Esophagus squamous epithelium (tissue), 5 donors: ENCODE results near the gene FA2H. TPM values are rescaled to one million over a fixed set of nuclear protein-coding genes. Genes with fewer than 3 reads are reported as not detected.

Experiments
- DNase-seq: peaks from one replicate; lab custom pipeline; 2025; lab: John Stamatoyannopoulos, UW
- H3K27ac ChIP-seq, 4 donors: fragments of 200-600 bp; sonication (generic); one replicate each; pipeline ENCODE4 v1.5.1; 2016 to 2019; ENCODE audit warnings: mild to moderate bottlenecking in 1 of 4
- H3K27me3 ChIP-seq, 4 donors: fragments of 200-600 bp; sonication (generic); 1 replicate in 3 of 4; 2 replicates in 1 of 4; pipeline versions ENCODE4 v1.5.1 to v1.6.0; 2017 to 2021; ENCODE audit warnings: antibody characterized with exemption in 1 of 4
- H3K36me3 ChIP-seq, 3 donors: fragments of 200-600 bp; sonication (generic); one replicate each; pipeline ENCODE4 v1.5.1; 2016 to 2019
- H3K4me1 ChIP-seq, 3 donors: fragments of 200-600 bp; sonication (generic); one replicate each; pipeline ENCODE4 v1.5.1; 2017 to 2019
- H3K4me3 ChIP-seq, 4 donors: fragments of 200-600 bp; sonication (generic); 1 replicate in 3 of 4; 2 replicates in 1 of 4; pipeline ENCODE4 v1.5.1; 2016 to 2019; ENCODE audit warnings: mild to moderate bottlenecking in 2 of 4, moderate library complexity in 1 of 4
- H3K9me3 ChIP-seq, 3 donors: fragments of 200-600 bp; sonication (generic); one replicate each; pipeline ENCODE4 v1.5.1; 2016 to 2019
- POLR2A ChIP-seq, 4 donors: fragments of 450-650 bp; IDR thresholded peaks; one replicate each; pipeline ENCODE4 v1.6.1; 2017; ENCODE audit warnings: antibody characterized with exemption in 4 of 4, mild to moderate bottlenecking in 4 of 4, moderate library complexity in 3 of 4
- WGBS, 2 donors: methylation state at CpG; one replicate each; pipeline ENCODE4 v1.1.5; 2018; 5-methylcytosine and 5-hydroxymethylcytosine counted together
- intact Hi-C: fragments of 100-400 bp; cut with DNase I; formaldehyde crosslinking; loops from one replicate; pipeline ENCODE4 v1.15.0; 2022
- total RNA-seq, 4 donors: library from RNA; depleted of rRNA; stranded (reverse); fragments of >200 nt; gene quantifications; one replicate each; pipeline ENCODE4 v1.1.0, GENCODE V29; 2016
- TF ChIP-seq, protein P1 (sequence below), 6 experiments: fragments of 450-650 bp in 4 of 6; fragments of 200-600 bp in 2 of 6; sonication (generic) in 2 of 6; IDR thresholded peaks; one replicate each; pipeline ENCODE4 v1.5.1; 2016 to 2019; ENCODE audit warnings: antibody characterized with exemption in 6 of 6, mild to moderate bottlenecking in 4 of 6, moderate library complexity in 4 of 6
- donor health status: DM: yes; HTN: yes; CAD: no.

The FA2H gene
- total RNA-seq, 4 donors from 2014 or later = 2.9 to 4.0 (median 3.3) TPM

DNA sequence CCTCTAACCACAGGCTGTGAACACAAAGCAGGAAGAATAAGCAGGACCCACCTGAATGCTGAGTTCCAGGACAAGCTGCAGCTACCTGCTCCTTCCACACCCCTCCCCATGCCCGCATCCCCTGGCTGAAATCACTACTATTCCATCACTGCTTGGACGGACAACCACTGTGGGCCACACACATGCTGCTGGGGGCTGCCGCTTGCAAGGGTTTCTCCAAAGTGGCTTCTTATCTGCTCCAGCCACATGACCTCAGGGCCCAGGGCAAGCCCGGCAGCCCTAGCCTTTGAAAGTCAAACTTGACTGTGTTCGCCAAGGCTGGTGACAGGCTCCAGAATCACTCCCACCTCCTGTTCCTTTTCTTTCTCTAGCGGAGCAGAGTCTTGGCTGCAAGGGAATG is 18.4 kb downstream of the FA2H start:
- WGBS, 2 donors = 67 to 87% methylated on average over 3 to 6 of the region's 6 CpGs
- Histone ChIP-seq H3K4me1 (no peaks in the 10 kb centered on the region), H3K4me3 (no peak overlapping the region), H3K9me3 (no peaks in the 10 kb centered on the region), H3K27ac (no peak overlapping the region), H3K27me3 (peaks cover 0 to 20% (median 0%) of the 10 kb centered on the region in 4 donors), H3K36me3 (no peaks in the 10 kb centered on the region)
- no peak for TF ChIP-seq POLR2A (IDR thresholded peaks at IDR 0.05)
- TF ChIP-seq, protein P1, sequence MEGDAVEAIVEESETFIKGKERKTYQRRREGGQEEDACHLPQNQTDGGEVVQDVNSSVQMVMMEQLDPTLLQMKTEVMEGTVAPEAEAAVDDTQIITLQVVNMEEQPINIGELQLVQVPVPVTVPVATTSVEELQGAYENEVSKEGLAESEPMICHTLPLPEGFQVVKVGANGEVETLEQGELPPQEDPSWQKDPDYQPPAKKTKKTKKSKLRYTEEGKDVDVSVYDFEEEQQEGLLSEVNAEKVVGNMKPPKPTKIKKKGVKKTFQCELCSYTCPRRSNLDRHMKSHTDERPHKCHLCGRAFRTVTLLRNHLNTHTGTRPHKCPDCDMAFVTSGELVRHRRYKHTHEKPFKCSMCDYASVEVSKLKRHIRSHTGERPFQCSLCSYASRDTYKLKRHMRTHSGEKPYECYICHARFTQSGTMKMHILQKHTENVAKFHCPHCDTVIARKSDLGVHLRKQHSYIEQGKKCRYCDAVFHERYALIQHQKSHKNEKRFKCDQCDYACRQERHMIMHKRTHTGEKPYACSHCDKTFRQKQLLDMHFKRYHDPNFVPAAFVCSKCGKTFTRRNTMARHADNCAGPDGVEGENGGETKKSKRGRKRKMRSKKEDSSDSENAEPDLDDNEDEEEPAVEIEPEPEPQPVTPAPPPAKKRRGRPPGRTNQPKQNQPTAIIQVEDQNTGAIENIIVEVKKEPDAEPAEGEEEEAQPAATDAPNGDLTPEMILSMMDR (IDR thresholded peaks at IDR 0.05) = no peak
- intact Hi-C loops = no loop called here
- DNase-seq = no peak

- H3K36me3 ChIP-seq = no peaks in the 10 kb centered on the region
- no peak overlapping the region for H3K4me3 ChIP-seq
- 78 to 87% methylated on average over 6 to 7 of the region's 12 CpGs for WGBS, 2 donors
- H3K27me3 ChIP-seq = peaks cover 0 to 23% (median 0%) of the 10 kb centered on the region in 4 donors
- H3K27ac ChIP-seq = no peak overlapping the region
- no peaks in the 10 kb centered on the region for H3K9me3 ChIP-seq
- peaks cover 0 to 19% (median 7%) of the 10 kb centered on the region in 3 donors for H3K4me1 ChIP-seq
- TF ChIP-seq, protein P1 (IDR thresholded peaks at IDR 0.05) = no peak
- TF ChIP-seq POLR2A (IDR thresholded peaks at IDR 0.05) = no peak
- DNase-seq = no peak
- intact Hi-C loops = no loop called here
Measured at GRCh38 chr16:74753180-74753579, 21.4 kb downstream of the FA2H start.

DNA sequence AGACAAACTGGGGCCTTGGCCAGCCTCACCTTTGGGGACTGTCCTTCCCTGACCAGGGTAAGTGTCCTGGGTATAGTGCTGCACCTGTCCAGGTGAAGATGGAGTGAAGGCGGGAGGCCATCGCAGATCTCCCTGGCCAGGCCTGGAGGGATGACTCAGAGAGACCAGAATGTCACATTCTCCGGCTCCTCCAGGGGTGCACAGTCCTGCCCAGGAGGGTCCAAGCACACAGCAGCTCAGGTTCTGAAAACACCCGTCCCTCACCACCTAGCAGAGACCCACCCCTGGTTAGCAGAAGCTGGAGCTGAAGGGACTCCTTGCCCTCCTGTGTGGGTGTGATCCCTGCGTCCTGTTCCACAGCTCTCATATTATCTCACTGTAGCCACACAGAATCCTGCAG is 21.9 kb downstream of the FA2H start:
- H3K4me3 ChIP-seq = no peak overlapping the region
- TF ChIP-seq, protein P1 (IDR thresholded peaks at IDR 0.05) = no peak
- TF ChIP-seq POLR2A (IDR thresholded peaks at IDR 0.05) = no peak
- no CpG with 5 or more reads among the region's 5 CpGs for WGBS, 2 donors

GRCh38 chr16:74752258-74752657 is 22.4 kb downstream of the FA2H start:
- 82% methylated on average over 2 of the region's 2 CpGs for WGBS, 2 donors

More for the DNA sequence above, 21.9 kb downstream of the FA2H start:
- Histone ChIP-seq H3K36me3 (no peaks in the 10 kb centered on the region), H3K9me3 (no peaks in the 10 kb centered on the region), H3K27ac (no peak overlapping the region), H3K27me3 (peaks cover 0 to 27% (median 0%) of the 10 kb centered on the region in 4 donors), H3K4me1 (peaks cover 0 to 19% (median 7%) of the 10 kb centered on the region in 3 donors)
- intact Hi-C loops = no loop called here
- DNase-seq = no peak

DNA sequence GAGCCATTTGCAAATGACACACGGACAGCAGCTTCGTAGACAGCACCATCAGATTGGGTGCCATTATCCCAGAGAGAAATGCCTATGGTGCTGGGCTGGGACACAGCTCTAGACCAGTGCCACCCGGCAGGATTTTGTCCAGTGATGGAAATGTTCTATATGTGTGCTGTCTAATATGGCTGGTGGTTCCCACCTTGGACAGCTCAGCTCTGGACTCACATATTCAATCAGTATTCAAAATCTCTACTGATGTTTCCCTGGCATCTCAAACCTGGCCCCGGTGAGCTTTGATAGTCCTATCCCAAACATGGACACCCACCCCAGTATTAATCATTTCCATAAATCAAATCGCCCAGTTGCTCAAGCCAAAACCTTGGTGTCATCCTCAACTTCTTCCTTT is 23.0 kb downstream of the FA2H start:
- H3K4me1 ChIP-seq = peaks cover 0 to 19% (median 7%) of the 10 kb centered on the region in 3 donors
- no peak overlapping the region for H3K4me3 ChIP-seq
- 79 to 87% methylated on average over 4 to 5 of the region's 5 CpGs for WGBS, 2 donors
- no peak overlapping the region for H3K27ac ChIP-seq
- H3K9me3 ChIP-seq = no peaks in the 10 kb centered on the region
- intact Hi-C loops = no loop called here
- no peaks in the 10 kb centered on the region for H3K36me3 ChIP-seq
- DNase-seq = no peak
- TF ChIP-seq, protein P1 (IDR thresholded peaks at IDR 0.05) = no peak
- TF ChIP-seq POLR2A (IDR thresholded peaks at IDR 0.05) = no peak
- peaks cover 0 to 28% (median 0%) of the 10 kb centered on the region in 4 donors for H3K27me3 ChIP-seq

More at GRCh38 chr16:74752258-74752657, 22.4 kb downstream of the FA2H start:
- DNase-seq = no peak
- peaks cover 0 to 28% (median 0%) of the 10 kb centered on the region in 4 donors for H3K27me3 ChIP-seq
- peaks cover 0 to 19% (median 7%) of the 10 kb centered on the region in 3 donors for H3K4me1 ChIP-seq
- no peaks in the 10 kb centered on the region for H3K9me3 ChIP-seq
- no peak for TF ChIP-seq POLR2A (IDR thresholded peaks at IDR 0.05)
- TF ChIP-seq, protein P1 (IDR thresholded peaks at IDR 0.05) = no peak
- H3K36me3 ChIP-seq = no peaks in the 10 kb centered on the region
- no peak overlapping the region for H3K4me3 ChIP-seq
- no peak overlapping the region for H3K27ac ChIP-seq
- intact Hi-C loops = no loop called here
